GM12891 (cell line): ENCODE measurements around the gene GPR42.
"Not testable (repeated sequence)": the region's sequence is repeated elsewhere in the genome, so short reads cannot be mapped to it uniquely, and the experiment has no call there.

Experiments
- PAX5 ChIP-seq: IDR thresholded peaks from 2 replicates; pipeline ENCODE4 v1.6.1; 2011; ENCODE audit warnings: low read length, moderate library complexity, mild to moderate bottlenecking; ENCODE audit not compliant: insufficient read depth, severe bottlenecking
- POLR2A ChIP-seq: IDR thresholded peaks from 2 replicates; pipeline ENCODE4 v1.6.1; 2011; ENCODE audit warnings: low read depth, low read length, control low read depth
- POLR2AphosphoS5 ChIP-seq: IDR thresholded peaks from 2 replicates; pipeline ENCODE4 v1.6.1; 2011; ENCODE audit warnings: low read depth, low read length, control low read depth
- POU2F2 ChIP-seq: IDR thresholded peaks from 2 replicates; pipeline ENCODE4 v1.6.1; 2011; ENCODE audit warnings: low read depth, mild to moderate bottlenecking, control low read depth, low read length, moderate library complexity
- SPI1 ChIP-seq: IDR thresholded peaks from 2 replicates; pipeline ENCODE4 v1.6.1; 2011; ENCODE audit warnings: low read depth, low read length, control low read depth
- TAF1 ChIP-seq: IDR thresholded peaks from 2 replicates; pipeline ENCODE4 v1.6.1; 2011; ENCODE audit warnings: low read depth, low read length, control low read depth

GRCh38 chr19:35374031-35374430 is 3.2 kb downstream of the GPR42 start:
- TF ChIP-seq SPI1, POLR2A, POLR2AphosphoS5, PAX5, POU2F2, TAF1: not testable (repeated sequence)
